Suprapubic skin (tissue), 4 donors: ENCODE measurements around the gene SUGCT.

Experiments used
- POLR2A ChIP-seq, 2 donors: fragments of 450-650 bp; IDR thresholded peaks; one replicate each; pipeline ENCODE4 v1.6.1; 2017; ENCODE audit warnings: antibody characterized with exemption in 2 of 2, mild to moderate bottlenecking in 2 of 2, moderate library complexity in 2 of 2
- POLR2AphosphoS5 ChIP-seq, 3 donors: sonication (generic); formaldehyde crosslinking; IDR thresholded peaks; one replicate each; pipeline ENCODE4 v1.6.1; 2017; ENCODE audit warnings: antibody characterized with exemption in 3 of 3
- TF ChIP-seq, protein P1 (sequence below), 2 donors: fragments of 200-600 bp in 1 of 2; fragments of 450-650 bp in 1 of 2; sonication (generic) in 1 of 2; IDR thresholded peaks; one replicate each; pipeline ENCODE4 v1.5.1; 2016 to 2019; ENCODE audit warnings: antibody characterized with exemption in 2 of 2, mild to moderate bottlenecking in 1 of 2, moderate library complexity in 1 of 2

DNA sequence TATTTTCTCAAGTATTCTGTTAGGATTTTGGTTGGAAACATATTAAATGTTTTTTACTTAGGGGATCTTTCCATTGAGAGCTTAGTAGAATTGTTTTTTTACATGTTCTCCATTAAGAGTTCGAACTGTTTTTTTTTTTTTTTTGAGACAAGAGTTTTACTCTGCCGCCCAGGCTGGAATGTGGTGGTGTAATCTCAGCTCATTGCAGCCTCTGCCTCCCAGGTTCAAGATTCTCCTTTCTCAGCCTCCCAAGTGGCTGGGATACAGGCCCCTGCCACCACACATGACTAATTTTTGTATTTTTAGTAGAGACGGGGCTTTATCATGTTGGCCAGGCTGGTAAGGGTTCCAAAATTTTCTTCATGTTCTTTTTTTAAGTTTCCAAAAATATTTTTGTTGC lies 33.6 kb upstream of the SUGCT start:
- TF ChIP-seq, protein P1, sequence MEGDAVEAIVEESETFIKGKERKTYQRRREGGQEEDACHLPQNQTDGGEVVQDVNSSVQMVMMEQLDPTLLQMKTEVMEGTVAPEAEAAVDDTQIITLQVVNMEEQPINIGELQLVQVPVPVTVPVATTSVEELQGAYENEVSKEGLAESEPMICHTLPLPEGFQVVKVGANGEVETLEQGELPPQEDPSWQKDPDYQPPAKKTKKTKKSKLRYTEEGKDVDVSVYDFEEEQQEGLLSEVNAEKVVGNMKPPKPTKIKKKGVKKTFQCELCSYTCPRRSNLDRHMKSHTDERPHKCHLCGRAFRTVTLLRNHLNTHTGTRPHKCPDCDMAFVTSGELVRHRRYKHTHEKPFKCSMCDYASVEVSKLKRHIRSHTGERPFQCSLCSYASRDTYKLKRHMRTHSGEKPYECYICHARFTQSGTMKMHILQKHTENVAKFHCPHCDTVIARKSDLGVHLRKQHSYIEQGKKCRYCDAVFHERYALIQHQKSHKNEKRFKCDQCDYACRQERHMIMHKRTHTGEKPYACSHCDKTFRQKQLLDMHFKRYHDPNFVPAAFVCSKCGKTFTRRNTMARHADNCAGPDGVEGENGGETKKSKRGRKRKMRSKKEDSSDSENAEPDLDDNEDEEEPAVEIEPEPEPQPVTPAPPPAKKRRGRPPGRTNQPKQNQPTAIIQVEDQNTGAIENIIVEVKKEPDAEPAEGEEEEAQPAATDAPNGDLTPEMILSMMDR (IDR thresholded peaks at IDR 0.05), result no peak
- TF ChIP-seq POLR2A (IDR thresholded peaks at IDR 0.05), result no peak
- no peak for TF ChIP-seq POLR2AphosphoS5 (IDR thresholded peaks at IDR 0.05)
